Measurements from ENCODE around the gene ACOX2.

DNA sequence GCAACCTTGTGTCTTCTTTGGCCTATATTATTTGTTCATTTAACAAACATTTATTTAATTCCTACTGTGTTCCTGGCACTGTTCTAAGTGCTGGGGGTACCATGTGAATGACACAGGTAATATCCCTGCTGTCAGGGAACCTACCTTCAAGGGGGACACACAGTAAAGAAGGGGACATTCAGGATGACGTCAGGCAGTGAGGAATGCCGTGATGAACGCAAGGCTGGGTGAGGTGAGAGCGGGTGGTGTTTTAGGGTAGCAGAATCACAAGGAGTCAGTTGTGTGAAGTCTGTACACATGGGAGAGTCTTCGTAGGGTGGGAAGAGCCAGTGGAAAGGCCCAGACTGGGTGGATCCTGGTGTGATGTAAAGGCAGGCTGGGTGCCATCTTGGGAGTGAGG is 41.9 kb upstream of the ACOX2 start:
- no peak for TF ChIP-seq POLR2A (IDR thresholded peaks at IDR 0.05)
- TF ChIP-seq, protein P1, sequence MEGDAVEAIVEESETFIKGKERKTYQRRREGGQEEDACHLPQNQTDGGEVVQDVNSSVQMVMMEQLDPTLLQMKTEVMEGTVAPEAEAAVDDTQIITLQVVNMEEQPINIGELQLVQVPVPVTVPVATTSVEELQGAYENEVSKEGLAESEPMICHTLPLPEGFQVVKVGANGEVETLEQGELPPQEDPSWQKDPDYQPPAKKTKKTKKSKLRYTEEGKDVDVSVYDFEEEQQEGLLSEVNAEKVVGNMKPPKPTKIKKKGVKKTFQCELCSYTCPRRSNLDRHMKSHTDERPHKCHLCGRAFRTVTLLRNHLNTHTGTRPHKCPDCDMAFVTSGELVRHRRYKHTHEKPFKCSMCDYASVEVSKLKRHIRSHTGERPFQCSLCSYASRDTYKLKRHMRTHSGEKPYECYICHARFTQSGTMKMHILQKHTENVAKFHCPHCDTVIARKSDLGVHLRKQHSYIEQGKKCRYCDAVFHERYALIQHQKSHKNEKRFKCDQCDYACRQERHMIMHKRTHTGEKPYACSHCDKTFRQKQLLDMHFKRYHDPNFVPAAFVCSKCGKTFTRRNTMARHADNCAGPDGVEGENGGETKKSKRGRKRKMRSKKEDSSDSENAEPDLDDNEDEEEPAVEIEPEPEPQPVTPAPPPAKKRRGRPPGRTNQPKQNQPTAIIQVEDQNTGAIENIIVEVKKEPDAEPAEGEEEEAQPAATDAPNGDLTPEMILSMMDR (IDR thresholded peaks at IDR 0.05), result no peak

Measured in prostate gland (tissue), 2 donors.